Type B pancreatic cell (in vitro differentiated cells): ENCODE results near the gene TENM3. TPM values are rescaled to one million over a fixed set of nuclear protein-coding genes. Genes with fewer than 3 reads are reported as not detected.

ENCODE experiments used
- DNase-seq: peaks from one replicate; pipeline ENCODE4 v3.0.0; 2021; ENCODE audit warnings: mixed read lengths; ENCODE audit not compliant: unreplicated experiment; ENCODE audit errors: extremely low spot score
- H3K27ac Mint-ChIP-seq: 2 replicates; pipeline ENCODE4 v1.8.0; 2021; ENCODE audit warnings: mild to moderate bottlenecking, mixed read lengths
- H3K27me3 Mint-ChIP-seq: 2 replicates; pipeline ENCODE4 v1.8.0; 2021; ENCODE audit warnings: mixed read lengths
- H3K36me3 Mint-ChIP-seq: 2 replicates; pipeline ENCODE4 v1.8.0; 2021; ENCODE audit warnings: mixed read lengths
- H3K4me1 Mint-ChIP-seq: one replicate; pipeline ENCODE4 v1.8.0; 2021; ENCODE audit warnings: mixed read lengths; ENCODE audit not compliant: unreplicated experiment
- H3K4me3 Mint-ChIP-seq: 2 replicates; pipeline ENCODE4 v1.8.0; 2021; ENCODE audit warnings: mild to moderate bottlenecking, mixed read lengths
- H3K9me3 Mint-ChIP-seq: 2 replicates; pipeline ENCODE4 v1.8.0; 2021; ENCODE audit warnings: mixed read lengths
- CTCF ChIP-seq: fragments of 200-600 bp; sonication (generic); conservative IDR thresholded peaks from 2 replicates; pipeline ENCODE4 v1.5.0; 2021; ENCODE audit warnings: antibody characterized with exemption, mild to moderate bottlenecking
- total RNA-seq: library from RNA; stranded (reverse); gene quantifications from 2 replicates; pipeline ENCODE4 v1.2.1, GENCODE V29; 2021; ENCODE audit warnings: low replicate concordance

Gene TENM3
- total RNA-seq, 1 donor from 2014 or later, result 73.5 TPM

DNA sequence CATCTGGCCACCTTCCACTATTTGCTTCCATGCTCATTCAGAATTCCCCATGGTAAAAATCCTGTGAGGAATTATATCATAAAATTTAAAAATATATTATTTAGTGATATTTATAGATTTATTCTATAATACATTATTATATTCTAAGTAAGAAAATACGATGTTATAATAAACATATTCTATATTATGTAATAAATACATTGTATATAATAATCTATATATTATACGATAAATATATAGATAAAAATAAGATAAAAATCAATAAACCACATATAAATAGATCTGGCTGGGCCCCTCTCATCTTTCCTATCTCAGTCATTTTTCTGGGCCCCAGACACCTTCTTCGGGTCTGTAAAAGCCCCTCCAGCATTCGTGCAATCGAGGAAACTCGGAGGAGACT lies 605.5 kb downstream of the TENM3 start:
- Mint-ChIP-seq H3K27me3 (no peaks in the 10 kb centered on the region), H3K27ac (no peak overlapping the region), H3K4me1 (peaks cover 13% of the 10 kb centered on the region), H3K4me3 (no peak overlapping the region), H3K36me3 (no peaks in the 10 kb centered on the region), H3K9me3 (no peaks in the 10 kb centered on the region)
- no peak for TF ChIP-seq CTCF
- DNase-seq, result no peak
